ENCODE data around the gene FBXW7. TPM values are rescaled to one million over a fixed set of nuclear protein-coding genes. Genes with fewer than 3 reads are reported as not detected.

The FBXW7 gene
- total RNA-seq, 1 experiment from 2014 or later, result 27.1 TPM

DNA sequence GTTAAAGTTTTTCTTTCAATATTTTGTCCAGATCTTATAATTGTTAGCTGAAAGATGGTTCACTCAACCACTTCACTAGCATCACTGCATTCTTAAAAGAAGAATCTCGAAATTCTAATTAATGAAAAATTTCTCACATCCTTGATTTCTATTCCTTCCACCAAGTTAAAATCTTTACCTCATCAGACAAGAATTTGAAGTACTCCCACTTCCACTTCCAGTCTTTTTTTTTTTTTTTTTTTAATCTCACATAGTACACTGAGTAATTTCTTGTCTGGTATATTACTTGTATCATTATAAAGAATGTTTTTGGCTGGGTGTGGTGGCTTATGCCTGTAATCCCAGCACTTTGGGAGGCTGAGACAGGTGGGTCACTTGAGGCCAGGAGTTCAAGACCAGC, 73.2 kb downstream of the FBXW7 start:
- H4K20me1 ChIP-seq (ENCODE audit: control insufficient read depth, insufficient read depth, insufficient read length), result no peaks in the 10 kb centered on the region
- no peaks in the 10 kb centered on the region for H3K36me3 Mint-ChIP-seq (ENCODE audit: insufficient read depth in 1 of 3, low read depth in 3 of 3)
- H3T11ph ChIP-seq (ENCODE audit: low read length), result no peak overlapping the region
- peaks cover 4% of the 10 kb centered on the region for H3K79me1 ChIP-seq (ENCODE audit: insufficient read depth, low read depth, low read length, poor library complexity, severe bottlenecking)
- peaks cover 8% of the 10 kb centered on the region; the same call in 1 of the 2 replicates for H3K79me2 ChIP-seq (ENCODE audit: insufficient read depth, low read length)
- peaks cover 0 to 10% of the 10 kb centered on the region in 2 experiments; a peak in 2 of 4 replicates for H3K4me1 Mint-ChIP-seq
- H3K4me1 ChIP-seq (ENCODE audit: insufficient read depth, low read length), result no peaks in the 10 kb centered on the region
- H2AK5ac ChIP-seq (ENCODE audit: insufficient read length, low read length), result no peak overlapping the region
- no peak overlapping the region for H3K56ac ChIP-seq (ENCODE audit: insufficient read length, low read depth, low read length)
- H2BK5ac ChIP-seq (ENCODE audit: insufficient read length, low read length), result no peak overlapping the region
- no peak overlapping the region for H4K8ac ChIP-seq (replicated peaks; ENCODE audit: insufficient read length, low read depth, low read length)
- H2BK20ac ChIP-seq (ENCODE audit: low read depth, low read length, poor library complexity, severe bottlenecking), result no peak overlapping the region
- no peaks in the 10 kb centered on the region for H3K27me3 ChIP-seq (ENCODE audit: insufficient read depth, low read length)
- no peak overlapping the region for H3K4ac ChIP-seq (ENCODE audit: low read depth, low read length)
- H3K27me3 Mint-ChIP-seq (ENCODE audit: low read depth), result no peaks in the 10 kb centered on the region
- H3K14ac ChIP-seq (ENCODE audit: insufficient read depth, low read length), result no peak overlapping the region
- no peak overlapping the region for H2BK15ac ChIP-seq (ENCODE audit: low read depth, low read length)
- H4K5ac ChIP-seq (ENCODE audit: insufficient read length, low read depth, low read length), result no peak overlapping the region
- no peaks in the 10 kb centered on the region for H3K9me3 Mint-ChIP-seq
- H2BK12ac ChIP-seq (ENCODE audit: insufficient read length, low read depth, low read length), result no peak overlapping the region
- H2AFZ ChIP-seq (ENCODE audit: low read length), result no peak overlapping the region
- H3K4me3 Mint-ChIP-seq, result no peak overlapping the region
- H3K27ac Mint-ChIP-seq, result peak overlapping the region in 1 of 3 experiments; percentile 33; a peak in 1 of 7 replicates
- no peaks in the 10 kb centered on the region for H3K23me2 ChIP-seq (ENCODE audit: insufficient read length, low read depth, low read length, poor library complexity, severe bottlenecking)
- H3K9ac ChIP-seq (ENCODE audit: extremely low read depth, insufficient read length, low read length), result no peak overlapping the region
- H3K4me2 ChIP-seq (ENCODE audit: insufficient read depth, insufficient read length, low read length), result no peak overlapping the region
- H3K27ac ChIP-seq (ENCODE audit: insufficient read length, low read depth, low read length), result no peak overlapping the region
- no peak for DNase-seq
- WGBS (ENCODE audit: extremely low coverage, insufficient read length, low lambda C conversion rate), result no CpG with 5 or more reads among the region's 1 CpG
- H3K9me3 ChIP-seq (ENCODE audit: control insufficient read depth, low read depth, low read length), result no peaks in the 10 kb centered on the region
- no peak overlapping the region for H2BK120ac ChIP-seq (ENCODE audit: low read depth, low read length, poor library complexity, severe bottlenecking)
- H3K23ac ChIP-seq (ENCODE audit: insufficient read length, low read depth, low read length), result no peak overlapping the region
- H3K18ac ChIP-seq (ENCODE audit: insufficient read length, low read depth, low read length), result no peak overlapping the region
- TF ChIP-seq, protein P1, sequence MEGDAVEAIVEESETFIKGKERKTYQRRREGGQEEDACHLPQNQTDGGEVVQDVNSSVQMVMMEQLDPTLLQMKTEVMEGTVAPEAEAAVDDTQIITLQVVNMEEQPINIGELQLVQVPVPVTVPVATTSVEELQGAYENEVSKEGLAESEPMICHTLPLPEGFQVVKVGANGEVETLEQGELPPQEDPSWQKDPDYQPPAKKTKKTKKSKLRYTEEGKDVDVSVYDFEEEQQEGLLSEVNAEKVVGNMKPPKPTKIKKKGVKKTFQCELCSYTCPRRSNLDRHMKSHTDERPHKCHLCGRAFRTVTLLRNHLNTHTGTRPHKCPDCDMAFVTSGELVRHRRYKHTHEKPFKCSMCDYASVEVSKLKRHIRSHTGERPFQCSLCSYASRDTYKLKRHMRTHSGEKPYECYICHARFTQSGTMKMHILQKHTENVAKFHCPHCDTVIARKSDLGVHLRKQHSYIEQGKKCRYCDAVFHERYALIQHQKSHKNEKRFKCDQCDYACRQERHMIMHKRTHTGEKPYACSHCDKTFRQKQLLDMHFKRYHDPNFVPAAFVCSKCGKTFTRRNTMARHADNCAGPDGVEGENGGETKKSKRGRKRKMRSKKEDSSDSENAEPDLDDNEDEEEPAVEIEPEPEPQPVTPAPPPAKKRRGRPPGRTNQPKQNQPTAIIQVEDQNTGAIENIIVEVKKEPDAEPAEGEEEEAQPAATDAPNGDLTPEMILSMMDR (conservative IDR thresholded peaks at IDR 0.05), result no peak
- no peak overlapping the region for H4K91ac ChIP-seq (ENCODE audit: insufficient read length, low read depth, low read length)
